B cell (primary cell): ENCODE measurements around the gene CHCHD6. TPM values are rescaled to one million over a fixed set of nuclear protein-coding genes. Genes with fewer than 3 reads are reported as not detected.

Experiments
- ATAC-seq: fragments of 200-7000 bp; cut with Tn5 transposase; one replicate; pipeline ENCODE4 v1.10.0; 2021; ENCODE audit warnings: low read depth, mild to moderate bottlenecking, moderate number of reproducible peaks, moderate library complexity
- CTCF ChIA-PET: fragments of 350-600 bp; sonication (Branson Sonifier 250); formaldehyde crosslinking; loops from one replicate; lab custom pipeline; 2021; ENCODE audit warnings: antibody characterized with exemption, inconsistent platforms; lab: Charles Lee
- POLR2A ChIA-PET: fragments of 350-600 bp; sonication (Branson Sonifier 250); formaldehyde crosslinking; loops from one replicate; lab custom pipeline; 2021; ENCODE audit warnings: antibody characterized with exemption; lab: Charles Lee
- DNase-seq: peaks from one replicate; pipeline ENCODE4 v3.0.0; 2013
- H2AFZ ChIP-seq: 2 replicates; pipeline ENCODE4 v1.6.1; 2012; ENCODE audit warnings: mild to moderate bottlenecking, low read depth, low read length; ENCODE audit not compliant: insufficient read depth, poor library complexity, severe bottlenecking
- H3K27ac ChIP-seq, 2 donors: 1 replicate in 1 of 2; 2 replicates in 1 of 2; pipeline ENCODE4 v1.5.1; 2012 to 2013; ENCODE audit warnings: low read length in 2 of 2, mild to moderate bottlenecking in 2 of 2, moderate library complexity in 1 of 2
- H3K27me3 ChIP-seq, 4 experiments: fragments of 200-600 bp in 1 of 4; sonication (generic) in 1 of 4; replicated peaks in 1 of 4; 1 replicate in 2 of 4; 2 replicates in 2 of 4; pipeline versions ENCODE4 v1.6.1 to v1.7.0; 2013 to 2016; ENCODE audit warnings: low read length in 3 of 4, mild to moderate bottlenecking in 2 of 4, mixed read lengths in 1 of 4, moderate library complexity in 1 of 4; ENCODE audit not compliant: insufficient read depth in 4 of 4, control insufficient read depth in 3 of 4; ENCODE audit errors: control extremely low read depth in 1 of 4
- H3K36me3 ChIP-seq, 2 experiments: replicated peaks in 1 of 2; 1 replicate in 1 of 2; 2 replicates in 1 of 2; pipeline versions ENCODE4 v1.6.1 to v1.7.1; 2013; ENCODE audit warnings: low read length in 1 of 2; ENCODE audit not compliant: insufficient read depth in 2 of 2, control insufficient read depth in 1 of 2; ENCODE audit errors: control extremely low read depth in 1 of 2, extremely low read depth in 1 of 2
- H3K4me1 ChIP-seq, 2 donors: fragments of 200-600 bp in 1 of 2; sonication (generic) in 1 of 2; 1 replicate in 1 of 2; 2 replicates in 1 of 2; pipeline versions ENCODE4 v1.5.1 to v1.6.1; 2013 to 2017; ENCODE audit warnings: low read length in 2 of 2; ENCODE audit not compliant: control insufficient read depth in 2 of 2, insufficient read depth in 2 of 2
- H3K4me2 ChIP-seq: replicated peaks from 2 replicates; pipeline ENCODE3; 2012; ENCODE audit warnings: mild to moderate bottlenecking, low read depth, low read length; ENCODE audit not compliant: poor library complexity, severe bottlenecking
- H3K4me3 ChIP-seq, 5 experiments: fragments of 200-600 bp in 1 of 5; sonication (generic) in 1 of 5; 1 replicate in 3 of 5; 2 replicates in 2 of 5; pipeline versions ENCODE4 v1.5.1 to v1.7.0; 2011 to 2016; ENCODE audit warnings: low read length in 4 of 5, mild to moderate bottlenecking in 4 of 5, low read depth in 2 of 5, control low read depth in 1 of 5, moderate library complexity in 1 of 5; ENCODE audit not compliant: insufficient read depth in 1 of 5; ENCODE audit errors: control extremely low read depth in 1 of 5, extremely low read depth in 1 of 5
- H3K79me2 ChIP-seq: fragments of 200-600 bp; sonication (generic); one replicate; pipeline ENCODE4 v1.6.0; 2016; ENCODE audit warnings: low read length; ENCODE audit not compliant: control insufficient read depth, insufficient read depth
- H3K9ac ChIP-seq: fragments of 200-600 bp; sonication (generic); 2 replicates; pipeline ENCODE4 v1.6.1; 2017; ENCODE audit warnings: mild to moderate bottlenecking, low read length, moderate library complexity
- H3K9me3 ChIP-seq, 3 donors: one replicate each; pipeline versions ENCODE4 v1.6.1 to v1.7.1; 2013; ENCODE audit warnings: low read length in 2 of 3; ENCODE audit not compliant: control insufficient read depth in 2 of 3, insufficient read depth in 1 of 3; ENCODE audit errors: control extremely low read depth in 1 of 3
- H4K20me1 ChIP-seq: 2 replicates; pipeline ENCODE4 v1.6.0; 2012; ENCODE audit warnings: mild to moderate bottlenecking, low read length; ENCODE audit not compliant: insufficient read depth, control insufficient read depth, poor library complexity, severe bottlenecking
- H3K27ac Mint-ChIP-seq: one replicate; pipeline ENCODE4 v1.8.0; 2021; ENCODE audit warnings: mixed read lengths
- H3K27me3 Mint-ChIP-seq: one replicate; pipeline ENCODE4 v1.8.0; 2021; ENCODE audit warnings: mixed read lengths
- H3K4me1 Mint-ChIP-seq: one replicate; pipeline ENCODE4 v1.8.0; 2021; ENCODE audit warnings: mixed read lengths
- H3K4me3 Mint-ChIP-seq: one replicate; pipeline ENCODE4 v1.8.0; 2021; ENCODE audit warnings: mixed read lengths
- H3K9me3 Mint-ChIP-seq: one replicate; pipeline ENCODE4 v1.8.0; 2022; ENCODE audit warnings: mixed read lengths; ENCODE audit not compliant: insufficient read depth
- EZH2 ChIP-seq: IDR thresholded peaks from 2 replicates; pipeline ENCODE4 v1.6.1; 2012; ENCODE audit warnings: borderline replicate concordance, low read depth, mild to moderate bottlenecking, moderate library complexity, low read length; ENCODE audit not compliant: insufficient read depth, poor library complexity, severe bottlenecking
- WGBS: methylation state at CpG from one replicate; pipeline ENCODE4 v1.1.5; 2013; ENCODE audit warnings: missing lambda C conversion rate; ENCODE audit not compliant: insufficient coverage; 5-methylcytosine and 5-hydroxymethylcytosine counted together
- intact Hi-C: fragments of 100-400 bp; cut with micrococcal nuclease; formaldehyde crosslinking; loops from one replicate; pipeline ENCODE4 v1.10.0; 2022
- polyA plus RNA-seq: library from polyadenylated mRNA; depleted of rRNA; stranded (reverse); fragments of >200 nt; gene quantifications from 2 replicates; pipeline ENCODE4 v1.2.3, GENCODE V29; 2012
- total RNA-seq, 2 donors: library from RNA; stranded (reverse); fragments of 120-200 nt in 1 of 2; gene quantifications; 1 replicate in 1 of 2; 2 replicates in 1 of 2; pipeline versions ENCODE4 v1.2.3 to v1.2.4, GENCODE V29; 2013 to 2022
- TF ChIP-seq, protein P1 (sequence below): fragments of 200-600 bp; IDR thresholded peaks from one replicate; pipeline ENCODE4 v1.8.0; 2022; ENCODE audit warnings: antibody characterized with exemption, mild to moderate bottlenecking

Gene CHCHD6
- total and polyA plus RNA-seq, 2 donors (not counting 1 experiment from before 2014, with no cell fraction given) = 8.0 to 13.5 TPM

DNA sequence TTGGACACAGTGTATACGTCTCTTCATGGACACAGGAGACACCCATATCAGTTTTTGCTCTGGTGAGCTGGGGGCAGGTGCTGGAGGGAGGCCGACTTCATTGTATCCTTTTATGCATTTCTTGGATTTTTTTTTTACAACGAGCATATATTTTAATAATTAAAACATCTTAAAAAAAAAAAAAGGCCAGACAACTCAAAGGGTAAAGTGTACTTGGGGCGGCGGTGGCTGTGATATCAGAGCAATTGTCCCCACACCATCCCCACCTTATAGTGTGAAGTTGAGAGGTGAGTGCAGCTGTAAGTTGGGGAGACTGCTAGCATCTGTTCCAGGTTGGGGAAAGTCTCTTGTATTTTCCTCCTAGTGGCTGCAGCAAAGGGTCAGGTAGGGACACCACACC is 266.9 kb downstream of the CHCHD6 start:
- Histone ChIP-seq H3K27ac (no peak overlapping the region), H3K9ac (no peak overlapping the region), H3K9me3 (peaks cover 2 to 18% (median 17%) of the 10 kb centered on the region in 3 donors), H3K36me3 (no peaks in the 10 kb centered on the region), H3K4me1 (peaks cover 3 to 4% of the 10 kb centered on the region in 2 donors), H3K79me2 (no peaks in the 10 kb centered on the region), H4K20me1 (no peaks in the 10 kb centered on the region), H3K4me3 (no peak overlapping the region), H2AFZ (no peak overlapping the region), H3K27me3 (peaks cover 0 to 16% (median 0%) of the 10 kb centered on the region in 4 experiments), H3K4me2 (no peak overlapping the region)
- peaks cover 7% of the 10 kb centered on the region for H3K9me3 Mint-ChIP-seq
- ChIA-PET CTCF (interaction anchor here (1.4 to 2.3 kb wide), 2 partner anchors 8 to 11 kb away, joined by 3 to 10 read pairs; no protein-coding TSS in a partner anchor), POLR2A (no interaction called here)
- intact Hi-C loops = no loop called here
- peaks cover 18% of the 10 kb centered on the region for H3K4me1 Mint-ChIP-seq
- no peak overlapping the region for H3K27ac Mint-ChIP-seq
- DNase-seq (no peak), ATAC-seq (no peak)
- no CpG with 5 or more reads among the region's 5 CpGs for WGBS
- no peak overlapping the region for H3K4me3 Mint-ChIP-seq
- peaks cover 37% of the 10 kb centered on the region for H3K27me3 Mint-ChIP-seq
- TF ChIP-seq, protein P1, sequence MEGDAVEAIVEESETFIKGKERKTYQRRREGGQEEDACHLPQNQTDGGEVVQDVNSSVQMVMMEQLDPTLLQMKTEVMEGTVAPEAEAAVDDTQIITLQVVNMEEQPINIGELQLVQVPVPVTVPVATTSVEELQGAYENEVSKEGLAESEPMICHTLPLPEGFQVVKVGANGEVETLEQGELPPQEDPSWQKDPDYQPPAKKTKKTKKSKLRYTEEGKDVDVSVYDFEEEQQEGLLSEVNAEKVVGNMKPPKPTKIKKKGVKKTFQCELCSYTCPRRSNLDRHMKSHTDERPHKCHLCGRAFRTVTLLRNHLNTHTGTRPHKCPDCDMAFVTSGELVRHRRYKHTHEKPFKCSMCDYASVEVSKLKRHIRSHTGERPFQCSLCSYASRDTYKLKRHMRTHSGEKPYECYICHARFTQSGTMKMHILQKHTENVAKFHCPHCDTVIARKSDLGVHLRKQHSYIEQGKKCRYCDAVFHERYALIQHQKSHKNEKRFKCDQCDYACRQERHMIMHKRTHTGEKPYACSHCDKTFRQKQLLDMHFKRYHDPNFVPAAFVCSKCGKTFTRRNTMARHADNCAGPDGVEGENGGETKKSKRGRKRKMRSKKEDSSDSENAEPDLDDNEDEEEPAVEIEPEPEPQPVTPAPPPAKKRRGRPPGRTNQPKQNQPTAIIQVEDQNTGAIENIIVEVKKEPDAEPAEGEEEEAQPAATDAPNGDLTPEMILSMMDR = no peak
- TF ChIP-seq EZH2 = no peak

DNA sequence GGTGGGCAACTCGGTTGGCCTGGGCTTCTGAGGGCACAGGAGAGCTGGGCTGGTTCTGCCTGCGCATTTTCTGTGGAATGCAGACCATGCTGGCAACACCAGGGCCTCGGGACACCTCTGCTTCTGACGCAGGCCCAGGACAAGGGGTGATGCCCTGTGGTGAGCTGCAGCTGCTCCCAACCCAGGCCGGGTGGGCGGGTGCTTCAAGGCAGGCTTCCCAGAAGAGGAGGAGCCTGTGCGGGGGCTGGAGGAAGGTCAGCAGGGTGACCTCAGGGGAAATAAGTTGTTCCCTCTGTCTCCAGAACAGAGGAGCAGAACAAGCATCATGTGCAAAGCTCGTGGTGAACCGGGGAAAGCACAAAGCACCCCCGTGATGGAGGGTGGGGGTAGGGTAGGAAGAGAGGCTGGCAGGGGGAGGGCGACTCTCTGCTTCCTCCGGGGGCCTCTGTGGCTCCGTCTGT is 267.9 kb downstream of the CHCHD6 start:
- H3K36me3 ChIP-seq = no peaks in the 10 kb centered on the region
- Mint-ChIP-seq H3K9me3 (peaks cover 7% of the 10 kb centered on the region), H3K4me3 (peak overlapping the region; percentile 30), H3K27ac (peak overlapping the region; percentile 56), H3K27me3 (peaks cover 34% of the 10 kb centered on the region), H3K4me1 (peaks cover 18% of the 10 kb centered on the region)
- H3K4me2 ChIP-seq = peak overlapping the region; percentile 11
- H3K27ac ChIP-seq = no peak overlapping the region
- ChIA-PET CTCF (interaction anchor here (3.2 kb wide), 1 partner anchor 10 kb away, joined by 10 read pairs; the partner anchor contains the start of gene PLXNA1), POLR2A (interaction anchor here (0.8 kb wide), 1 partner anchor 17 kb away, joined by 4 read pairs; no protein-coding TSS in a partner anchor)
- H3K79me2 ChIP-seq = no peaks in the 10 kb centered on the region
- DNase-seq = peak; percentile 50
- H3K9me3 ChIP-seq = peaks cover 2 to 23% (median 18%) of the 10 kb centered on the region in 3 donors
- 32% methylated on average over 12 of the region's 13 CpGs for WGBS
- H3K4me1 ChIP-seq = peaks cover 3 to 4% of the 10 kb centered on the region in 2 donors
- H3K4me3 ChIP-seq = no peak overlapping the region
- no peaks in the 10 kb centered on the region for H4K20me1 ChIP-seq
- H3K27me3 ChIP-seq = peaks cover 0 to 16% (median 0%) of the 10 kb centered on the region in 4 experiments
- intact Hi-C loops = loop anchor here (2.0 kb wide), 1 partner anchor 17 kb away; no protein-coding TSS in a partner anchor
- no peak overlapping the region for H2AFZ ChIP-seq
- peak; percentile 72 for ATAC-seq
- TF ChIP-seq, protein P1 = no peak
- no peak for TF ChIP-seq EZH2
- no peak overlapping the region for H3K9ac ChIP-seq
